22Rv1 (cell line): ENCODE results near the gene C2orf42.
A peak's percentile ranks its signal among the peaks of the same experiment; 100 is the strongest.
"Not testable (repeated sequence)": the region's sequence is repeated elsewhere in the genome, so short reads cannot be mapped to it uniquely, and the experiment has no call there.

ENCODE experiments used
- H3K27ac ChIP-seq: fragments of 450-650 bp; 2 replicates; pipeline ENCODE4 v1.5.1; 2017
- CTCF ChIP-seq: fragments of 450-650 bp; IDR thresholded peaks from 2 replicates; pipeline ENCODE4 v1.5.1; 2017; ENCODE audit warnings: mild to moderate bottlenecking
- ZFX ChIP-seq: fragments of 450-650 bp; IDR thresholded peaks from 2 replicates; pipeline ENCODE4 v1.6.1; 2017; ENCODE audit warnings: antibody characterized with exemption, borderline replicate concordance

Gene C2orf42

DNA sequence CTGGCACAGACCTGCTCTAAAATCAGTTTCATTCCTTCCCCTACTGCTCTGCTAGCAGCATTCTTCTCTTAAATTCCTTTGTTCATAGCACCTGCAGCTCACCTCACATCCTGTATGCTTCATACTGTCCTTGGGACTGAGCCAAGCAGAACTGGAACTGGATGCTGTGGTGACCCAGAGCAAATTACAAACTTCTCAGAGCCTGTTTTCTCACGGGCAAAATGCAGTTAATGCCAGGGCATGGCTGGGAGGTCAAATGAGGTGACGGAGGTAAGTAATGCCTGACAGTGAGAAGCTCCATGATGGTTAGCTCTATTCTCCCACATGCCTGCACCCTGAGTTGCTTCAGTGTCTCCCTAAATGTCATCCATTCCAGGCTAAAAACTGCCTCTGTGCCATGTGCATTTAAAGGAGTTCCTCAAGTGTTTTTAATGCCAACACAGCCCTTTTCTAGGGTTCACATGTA is 29.7 kb downstream of the C2orf42 start:
- H3K27ac ChIP-seq, result no peak overlapping the region

DNA sequence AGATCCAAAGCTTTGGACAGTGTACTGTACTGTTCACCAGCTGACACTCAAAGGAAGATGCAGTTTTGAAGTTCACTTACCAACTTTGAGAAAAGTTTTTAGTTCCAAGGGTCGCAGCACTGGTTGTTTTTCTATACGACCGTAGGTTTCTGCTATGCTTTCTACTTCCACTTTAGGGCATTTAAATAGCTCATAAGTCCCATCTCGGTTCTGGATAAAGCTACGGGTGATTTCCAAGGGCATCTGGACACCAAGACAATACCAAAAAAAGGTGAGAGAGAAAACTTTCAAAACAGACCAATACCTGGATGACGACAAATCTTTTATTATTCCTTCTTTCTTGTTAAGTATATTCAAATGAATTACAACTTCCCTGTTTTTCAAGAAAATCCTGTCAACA is 30.3 kb downstream of the C2orf42 start:
- TF ChIP-seq CTCF, result no peak
- no peak for TF ChIP-seq ZFX
- no peak overlapping the region for H3K27ac ChIP-seq

More for the DNA sequence above, 29.7 kb downstream of the C2orf42 start:
- TF ChIP-seq CTCF (no peak), ZFX (no peak)

GRCh38 chr2:70149130-70149686 is 41.6 kb downstream of the C2orf42 start:
- H3K27ac ChIP-seq, result not testable (repeated sequence)

DNA sequence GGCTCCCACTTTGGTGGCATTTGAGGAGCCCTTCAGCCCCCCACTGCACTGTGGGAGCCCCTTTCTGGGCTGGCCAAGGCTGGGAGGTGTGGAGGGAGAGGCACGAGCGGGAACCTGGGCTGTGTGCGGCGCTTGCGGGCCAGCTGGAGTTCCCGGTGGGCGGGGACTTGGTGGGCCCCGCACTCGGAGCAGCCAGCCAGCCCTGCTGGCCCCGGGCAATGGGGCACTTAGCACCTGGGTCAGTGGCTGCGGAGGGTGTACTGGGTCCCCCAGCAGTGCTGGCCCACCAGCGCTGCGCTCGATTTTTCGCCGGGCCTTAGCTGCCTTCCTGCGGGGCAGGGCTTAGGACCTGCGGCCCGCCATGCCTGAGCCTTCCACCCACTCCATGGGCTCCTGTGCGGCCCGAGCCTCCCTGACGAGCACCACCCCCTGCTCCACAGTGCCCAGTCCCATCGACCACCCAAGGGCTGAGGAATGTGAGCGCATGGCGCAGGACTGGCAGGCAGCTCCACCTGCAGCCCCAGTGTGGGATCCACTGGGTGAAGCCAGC is 42.5 kb downstream of the C2orf42 start:
- not testable (repeated sequence) for H3K27ac ChIP-seq

GRCh38 chr2:70145851-70146739 is 44.7 kb downstream of the C2orf42 start:
- no peak overlapping the region for H3K27ac ChIP-seq
- no peak for TF ChIP-seq CTCF
- no peak for TF ChIP-seq ZFX

- no peak overlapping the region for H3K27ac ChIP-seq
- TF ChIP-seq ZFX (no peak), CTCF (no peak)
Measured at GRCh38 chr2:70145144-70145490, 45.7 kb downstream of the C2orf42 start.

- TF ChIP-seq CTCF (no peak), ZFX (no peak)
Measured at GRCh38 chr2:70144443-70145143, 46.2 kb downstream of the C2orf42 start.

More at GRCh38 chr2:70144443-70145143, 46.2 kb downstream of the C2orf42 start:
- peak overlapping the region; percentile 99; the same call in 1 of the 2 replicates for H3K27ac ChIP-seq
